ENCODE results near the gene CLEC16A. TPM values are rescaled to one million over a fixed set of nuclear protein-coding genes. Genes with fewer than 3 reads are reported as not detected.

CLEC16A gene
- total and polyA plus RNA-seq, 8 donors = 8.1 to 17.2 (median 10.7) TPM

GRCh38 chr16:10957771-10958482 is 13.6 kb downstream of the CLEC16A start:
- Histone ChIP-seq H3K4me1 (no peaks in the 10 kb centered on the region), H3K27me3 (no peaks in the 10 kb centered on the region), H3K9me3 (no peaks in the 10 kb centered on the region), H3K36me3 (no peaks in the 10 kb centered on the region), H3K27ac (no peak overlapping the region), H3K4me3 (no peak overlapping the region)
- TF ChIP-seq CTCF (IDR thresholded peaks at IDR 0.05) = no peak
- ATAC-seq = no peak
- intact Hi-C loops (cut with DNase I) = no loop called here
- 79 to 82% methylated on average over 6 of the region's 6 CpGs for WGBS, 2 donors
- no peak for DNase-seq
- no peak for FAIRE-seq

- no peak for FAIRE-seq
- no peaks in the 10 kb centered on the region for H3K27me3 ChIP-seq
- H3K27ac ChIP-seq = no peak overlapping the region
- intact Hi-C loops (cut with DNase I) = no loop called here
- no peaks in the 10 kb centered on the region for H3K36me3 ChIP-seq
- H3K9me3 ChIP-seq = no peaks in the 10 kb centered on the region
- no peaks in the 10 kb centered on the region for H3K4me1 ChIP-seq
- 89 to 94% methylated on average over 5 of the region's 5 CpGs for WGBS, 2 donors
- TF ChIP-seq CTCF (IDR thresholded peaks at IDR 0.05) = no peak
- DNase-seq = no peak
- ATAC-seq = no peak
- no peak overlapping the region for H3K4me3 ChIP-seq
Observed at GRCh38 chr16:10959161-10959560, 14.8 kb downstream of the CLEC16A start.

- no peaks in the 10 kb centered on the region for H3K36me3 ChIP-seq
Observed at GRCh38 chr16:10961231-10961630, 16.9 kb downstream of the CLEC16A start.

GRCh38 chr16:10964039-10964890 is 19.9 kb downstream of the CLEC16A start:
- no peak overlapping the region for H3K4me3 ChIP-seq
- no peaks in the 10 kb centered on the region for H3K27me3 ChIP-seq
- ATAC-seq (peak; percentile 90 to 96 (median 96)), DNase-seq (peak; percentile 67 to 95 (median 84)), FAIRE-seq (no peak)
- no peaks in the 10 kb centered on the region for H3K9me3 ChIP-seq
- no peak overlapping the region for H3K27ac ChIP-seq
- intact Hi-C loops (cut with DNase I) = no loop called here
- no peaks in the 10 kb centered on the region for H3K36me3 ChIP-seq
- 25 to 29% methylated on average over 20 of the region's 20 CpGs for WGBS, 2 donors
- TF ChIP-seq CTCF (IDR thresholded peaks at IDR 0.05) = peak; percentile 82 to 94 (median 92)
- H3K4me1 ChIP-seq = peaks cover 0 to 6% (median 0%) of the 10 kb centered on the region in 3 donors

More at GRCh38 chr16:10961231-10961630, 16.9 kb downstream of the CLEC16A start:
- Histone ChIP-seq H3K27ac (no peak overlapping the region), H3K4me1 (no peaks in the 10 kb centered on the region), H3K4me3 (no peak overlapping the region), H3K27me3 (no peaks in the 10 kb centered on the region), H3K9me3 (no peaks in the 10 kb centered on the region)
- ATAC-seq = no peak
- TF ChIP-seq CTCF (IDR thresholded peaks at IDR 0.05) = no peak
- WGBS, 2 donors = 76 to 81% methylated on average over 7 of the region's 7 CpGs
- intact Hi-C loops (cut with DNase I) = no loop called here
- no peak for FAIRE-seq
- DNase-seq = no peak
